Right lobe of liver (tissue), 4 donors: Measurements from ENCODE around the gene TDRD1.

Source experiments
- POLR2A ChIP-seq: fragments of 450-650 bp; IDR thresholded peaks from one replicate; pipeline ENCODE4 v1.6.1; 2017; ENCODE audit warnings: antibody characterized with exemption, mild to moderate bottlenecking
- TF ChIP-seq, protein P1 (sequence below), 4 donors: fragments of 200-600 bp in 3 of 4; fragments of 450-650 bp in 1 of 4; IDR thresholded peaks; one replicate each; pipeline versions ENCODE4 v1.5.1 to v1.8.0; 2016 to 2022; ENCODE audit warnings: antibody characterized with exemption in 4 of 4, mild to moderate bottlenecking in 2 of 4
- donor health status: DM: no; HTN: no; CAD: no.
- donor health status: DM: no; HTN: no; CAD: no.
- donor health status: DM: no; HTN: yes; CAD: no.

- TF ChIP-seq, protein P1, sequence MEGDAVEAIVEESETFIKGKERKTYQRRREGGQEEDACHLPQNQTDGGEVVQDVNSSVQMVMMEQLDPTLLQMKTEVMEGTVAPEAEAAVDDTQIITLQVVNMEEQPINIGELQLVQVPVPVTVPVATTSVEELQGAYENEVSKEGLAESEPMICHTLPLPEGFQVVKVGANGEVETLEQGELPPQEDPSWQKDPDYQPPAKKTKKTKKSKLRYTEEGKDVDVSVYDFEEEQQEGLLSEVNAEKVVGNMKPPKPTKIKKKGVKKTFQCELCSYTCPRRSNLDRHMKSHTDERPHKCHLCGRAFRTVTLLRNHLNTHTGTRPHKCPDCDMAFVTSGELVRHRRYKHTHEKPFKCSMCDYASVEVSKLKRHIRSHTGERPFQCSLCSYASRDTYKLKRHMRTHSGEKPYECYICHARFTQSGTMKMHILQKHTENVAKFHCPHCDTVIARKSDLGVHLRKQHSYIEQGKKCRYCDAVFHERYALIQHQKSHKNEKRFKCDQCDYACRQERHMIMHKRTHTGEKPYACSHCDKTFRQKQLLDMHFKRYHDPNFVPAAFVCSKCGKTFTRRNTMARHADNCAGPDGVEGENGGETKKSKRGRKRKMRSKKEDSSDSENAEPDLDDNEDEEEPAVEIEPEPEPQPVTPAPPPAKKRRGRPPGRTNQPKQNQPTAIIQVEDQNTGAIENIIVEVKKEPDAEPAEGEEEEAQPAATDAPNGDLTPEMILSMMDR (IDR thresholded peaks at IDR 0.05): no peak
- no peak for TF ChIP-seq POLR2A
These were observed 64.5 kb downstream of the TDRD1 start for GRCh38 chr10:114243661-114244060.
